ENCODE results near the gene TRIO. TPM values are rescaled to one million over a fixed set of nuclear protein-coding genes. Genes with fewer than 3 reads are reported as not detected.

TRIO gene
- total RNA-seq, 1 experiment from 2014 or later = 99.8 TPM

DNA sequence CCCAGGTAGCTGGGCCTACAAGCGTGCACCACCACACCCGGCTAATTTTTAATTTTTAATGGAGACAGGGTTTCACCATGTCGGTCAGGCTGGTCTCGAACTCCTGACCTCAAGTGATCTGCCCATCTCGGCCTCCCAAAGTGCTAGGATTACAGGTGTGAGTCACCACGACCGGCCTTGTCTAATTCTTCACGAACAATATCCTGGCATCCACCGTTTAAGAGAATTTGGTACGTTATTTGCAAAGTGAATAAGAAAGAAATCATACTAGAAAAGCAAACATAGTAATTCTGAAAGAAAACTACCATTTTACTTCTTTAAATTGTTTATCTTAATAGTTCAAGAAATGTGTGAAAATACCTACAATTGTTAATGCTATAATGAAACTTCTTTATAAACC, 42.9 kb upstream of the TRIO start:
- Histone ChIP-seq H3K36me3 (ENCODE audit: insufficient read depth, low read length, poor library complexity, severe bottlenecking) (no peaks in the 10 kb centered on the region), H3K9me3 (ENCODE audit: low read depth, low read length, poor library complexity, severe bottlenecking) (no peaks in the 10 kb centered on the region), H3K27me3 (replicated peaks; ENCODE audit: insufficient read depth, low read depth, low read length, poor library complexity) (no peaks in the 10 kb centered on the region), H3K4me3 (ENCODE audit: low read depth, low read length, poor library complexity, severe bottlenecking) (no peak overlapping the region), H3K4me1 (ENCODE audit: insufficient read depth, low read length, poor library complexity, severe bottlenecking) (no peaks in the 10 kb centered on the region), H3K27ac (ENCODE audit: low read depth, low read length, poor library complexity, severe bottlenecking) (no peak overlapping the region)
- BruUV-seq (replicated peaks) = no TSS peak
- DNase-seq (ENCODE audit: low spot score) = no peak
- intact Hi-C loops (cut with micrococcal nuclease; ENCODE audit: unreplicated experiment) = no loop called here
- no peak for TF ChIP-seq EZH2 (IDR thresholded peaks at IDR 0.05; ENCODE audit: borderline replicate concordance, low read depth, low read length, poor library complexity, severe bottlenecking)
- TF ChIP-seq, protein P1, sequence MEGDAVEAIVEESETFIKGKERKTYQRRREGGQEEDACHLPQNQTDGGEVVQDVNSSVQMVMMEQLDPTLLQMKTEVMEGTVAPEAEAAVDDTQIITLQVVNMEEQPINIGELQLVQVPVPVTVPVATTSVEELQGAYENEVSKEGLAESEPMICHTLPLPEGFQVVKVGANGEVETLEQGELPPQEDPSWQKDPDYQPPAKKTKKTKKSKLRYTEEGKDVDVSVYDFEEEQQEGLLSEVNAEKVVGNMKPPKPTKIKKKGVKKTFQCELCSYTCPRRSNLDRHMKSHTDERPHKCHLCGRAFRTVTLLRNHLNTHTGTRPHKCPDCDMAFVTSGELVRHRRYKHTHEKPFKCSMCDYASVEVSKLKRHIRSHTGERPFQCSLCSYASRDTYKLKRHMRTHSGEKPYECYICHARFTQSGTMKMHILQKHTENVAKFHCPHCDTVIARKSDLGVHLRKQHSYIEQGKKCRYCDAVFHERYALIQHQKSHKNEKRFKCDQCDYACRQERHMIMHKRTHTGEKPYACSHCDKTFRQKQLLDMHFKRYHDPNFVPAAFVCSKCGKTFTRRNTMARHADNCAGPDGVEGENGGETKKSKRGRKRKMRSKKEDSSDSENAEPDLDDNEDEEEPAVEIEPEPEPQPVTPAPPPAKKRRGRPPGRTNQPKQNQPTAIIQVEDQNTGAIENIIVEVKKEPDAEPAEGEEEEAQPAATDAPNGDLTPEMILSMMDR (conservative IDR thresholded peaks at IDR 0.05; ENCODE audit: low read depth, low read length) = no peak
- POLR2A ChIA-PET (ENCODE audit: low non-redundant PET) = no interaction called here
- CTCF ChIA-PET = no interaction called here

DNA sequence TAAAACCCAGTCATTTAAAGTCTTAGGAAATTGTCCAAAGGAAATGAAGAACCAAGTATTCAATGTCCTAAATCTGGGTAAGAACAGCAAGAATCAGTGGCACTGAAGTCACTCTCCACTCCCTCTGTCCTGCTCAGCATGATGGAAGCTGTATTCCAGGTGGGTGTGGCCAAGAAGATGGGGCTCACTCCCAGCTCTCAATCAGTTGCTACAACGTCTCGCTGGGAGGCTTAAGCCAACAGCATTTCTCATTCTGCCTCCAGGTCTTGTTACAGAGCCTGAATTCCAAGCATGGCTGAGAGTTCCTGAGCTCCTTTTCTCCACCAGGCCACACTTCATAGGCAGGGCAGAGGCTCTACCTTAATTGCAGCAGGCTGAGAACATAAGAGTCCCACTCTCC, 41.2 kb upstream of the TRIO start:
- intact Hi-C loops (cut with micrococcal nuclease; ENCODE audit: unreplicated experiment) = no loop called here
- no peaks in the 10 kb centered on the region for H3K27me3 ChIP-seq (replicated peaks; ENCODE audit: insufficient read depth, low read depth, low read length, poor library complexity)
- DNase-seq (ENCODE audit: low spot score) = no peak
- peaks cover 5% of the 10 kb centered on the region for H3K4me1 ChIP-seq (ENCODE audit: insufficient read depth, low read length, poor library complexity, severe bottlenecking)
- H3K36me3 ChIP-seq (ENCODE audit: insufficient read depth, low read length, poor library complexity, severe bottlenecking) = no peaks in the 10 kb centered on the region
- ChIA-PET POLR2A (ENCODE audit: low non-redundant PET) (no interaction called here), CTCF (no interaction called here)
- H3K9me3 ChIP-seq (ENCODE audit: low read depth, low read length, poor library complexity, severe bottlenecking) = no peaks in the 10 kb centered on the region
- TF ChIP-seq, protein P1 (conservative IDR thresholded peaks at IDR 0.05; ENCODE audit: low read depth, low read length) = no peak
- no peak for TF ChIP-seq EZH2 (IDR thresholded peaks at IDR 0.05; ENCODE audit: borderline replicate concordance, low read depth, low read length, poor library complexity, severe bottlenecking)
- no peak overlapping the region for H3K27ac ChIP-seq (ENCODE audit: low read depth, low read length, poor library complexity, severe bottlenecking)
- no peak overlapping the region for H3K4me3 ChIP-seq (ENCODE audit: low read depth, low read length, poor library complexity, severe bottlenecking)
- BruUV-seq (replicated peaks) = no TSS peak

DNA sequence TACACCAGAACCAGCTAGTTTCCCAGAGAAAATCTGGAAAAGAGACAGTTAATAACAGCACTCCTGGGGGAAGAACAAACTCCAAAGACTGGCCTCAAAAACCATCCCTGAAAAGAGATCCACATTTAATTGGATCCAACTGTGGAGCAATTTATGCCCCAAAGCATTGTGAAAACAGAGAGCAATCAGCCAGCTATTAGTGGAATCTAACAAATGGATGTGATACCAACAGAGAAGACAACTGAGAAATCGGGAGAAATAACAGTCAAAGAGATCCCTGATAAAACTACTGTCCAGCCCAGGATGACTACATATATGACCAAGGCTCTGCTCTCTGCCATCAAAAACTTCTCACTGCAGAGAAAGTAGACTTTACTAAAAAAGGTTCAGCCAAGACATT, 40.5 kb upstream of the TRIO start:
- no peak for TF ChIP-seq EZH2 (IDR thresholded peaks at IDR 0.05; ENCODE audit: borderline replicate concordance, low read depth, low read length, poor library complexity, severe bottlenecking)
- TF ChIP-seq, protein P1 (conservative IDR thresholded peaks at IDR 0.05; ENCODE audit: low read depth, low read length) = no peak
- intact Hi-C loops (cut with micrococcal nuclease; ENCODE audit: unreplicated experiment) = no loop called here
- ChIA-PET POLR2A (ENCODE audit: low non-redundant PET) (no interaction called here), CTCF (no interaction called here)
- DNase-seq (ENCODE audit: low spot score) = no peak
- no peak overlapping the region for H3K4me3 ChIP-seq (ENCODE audit: low read depth, low read length, poor library complexity, severe bottlenecking)
- BruUV-seq (replicated peaks) = no TSS peak
- no peak overlapping the region for H3K27ac ChIP-seq (ENCODE audit: low read depth, low read length, poor library complexity, severe bottlenecking)
- no peaks in the 10 kb centered on the region for H3K9me3 ChIP-seq (ENCODE audit: low read depth, low read length, poor library complexity, severe bottlenecking)
- no peaks in the 10 kb centered on the region for H3K36me3 ChIP-seq (ENCODE audit: insufficient read depth, low read length, poor library complexity, severe bottlenecking)
- peaks cover 5% of the 10 kb centered on the region for H3K4me1 ChIP-seq (ENCODE audit: insufficient read depth, low read length, poor library complexity, severe bottlenecking)
- H3K27me3 ChIP-seq (replicated peaks; ENCODE audit: insufficient read depth, low read depth, low read length, poor library complexity) = no peaks in the 10 kb centered on the region

Data from A673 (cell line).